ENCODE data around the gene DMWD. TPM values are rescaled to one million over a fixed set of nuclear protein-coding genes. Genes with fewer than 3 reads are reported as not detected.
A peak's percentile ranks its signal among the peaks of the same experiment; 100 is the strongest.

DMWD gene, protein sequence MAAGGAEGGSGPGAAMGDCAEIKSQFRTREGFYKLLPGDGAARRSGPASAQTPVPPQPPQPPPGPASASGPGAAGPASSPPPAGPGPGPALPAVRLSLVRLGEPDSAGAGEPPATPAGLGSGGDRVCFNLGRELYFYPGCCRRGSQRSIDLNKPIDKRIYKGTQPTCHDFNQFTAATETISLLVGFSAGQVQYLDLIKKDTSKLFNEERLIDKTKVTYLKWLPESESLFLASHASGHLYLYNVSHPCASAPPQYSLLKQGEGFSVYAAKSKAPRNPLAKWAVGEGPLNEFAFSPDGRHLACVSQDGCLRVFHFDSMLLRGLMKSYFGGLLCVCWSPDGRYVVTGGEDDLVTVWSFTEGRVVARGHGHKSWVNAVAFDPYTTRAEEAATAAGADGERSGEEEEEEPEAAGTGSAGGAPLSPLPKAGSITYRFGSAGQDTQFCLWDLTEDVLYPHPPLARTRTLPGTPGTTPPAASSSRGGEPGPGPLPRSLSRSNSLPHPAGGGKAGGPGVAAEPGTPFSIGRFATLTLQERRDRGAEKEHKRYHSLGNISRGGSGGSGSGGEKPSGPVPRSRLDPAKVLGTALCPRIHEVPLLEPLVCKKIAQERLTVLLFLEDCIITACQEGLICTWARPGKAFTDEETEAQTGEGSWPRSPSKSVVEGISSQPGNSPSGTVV
- 10 to 100 TPM; 29.1 to 43.6 TPM for total RNA-seq

DNA sequence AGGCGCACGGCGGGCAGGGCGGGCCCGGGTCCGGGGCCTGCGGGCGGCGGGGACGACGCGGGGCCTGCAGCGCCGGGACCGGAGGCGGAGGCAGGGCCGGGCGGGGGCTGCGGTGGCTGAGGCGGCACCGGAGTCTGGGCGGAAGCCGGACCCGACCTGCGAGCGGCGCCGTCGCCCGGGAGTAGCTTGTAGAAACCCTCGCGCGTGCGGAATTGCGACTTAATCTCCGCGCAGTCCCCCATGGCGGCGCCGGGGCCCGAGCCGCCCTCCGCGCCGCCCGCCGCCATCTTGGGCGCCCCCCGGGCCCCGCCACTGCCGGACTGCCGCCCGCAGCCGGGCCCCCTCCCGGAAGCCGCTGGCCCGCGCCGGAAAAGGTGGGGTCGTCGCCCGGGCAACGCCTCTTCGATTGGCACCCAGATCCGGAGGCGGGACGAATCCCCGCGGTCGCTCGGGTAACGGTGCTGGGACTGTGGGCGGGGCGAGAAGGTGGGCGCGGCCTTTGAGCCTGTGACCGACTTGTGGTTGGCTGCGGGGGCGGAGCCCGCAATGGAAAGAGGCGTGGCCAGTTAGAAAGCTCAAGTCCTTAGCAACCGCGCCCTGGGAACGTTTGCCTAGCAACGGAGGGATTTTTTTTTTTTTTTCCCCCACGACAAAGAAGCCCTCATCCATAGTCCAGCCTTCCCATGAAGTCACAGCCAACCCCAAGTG is at the start of gene DMWD:
Gene DMWD (minus strand): TSS at position 376 of the 708 bp plus-strand sequence. CDS start 89 bp downstream, at position 287.
- intact Hi-C loops (cut with DNase I) = no loop called here

DNA sequence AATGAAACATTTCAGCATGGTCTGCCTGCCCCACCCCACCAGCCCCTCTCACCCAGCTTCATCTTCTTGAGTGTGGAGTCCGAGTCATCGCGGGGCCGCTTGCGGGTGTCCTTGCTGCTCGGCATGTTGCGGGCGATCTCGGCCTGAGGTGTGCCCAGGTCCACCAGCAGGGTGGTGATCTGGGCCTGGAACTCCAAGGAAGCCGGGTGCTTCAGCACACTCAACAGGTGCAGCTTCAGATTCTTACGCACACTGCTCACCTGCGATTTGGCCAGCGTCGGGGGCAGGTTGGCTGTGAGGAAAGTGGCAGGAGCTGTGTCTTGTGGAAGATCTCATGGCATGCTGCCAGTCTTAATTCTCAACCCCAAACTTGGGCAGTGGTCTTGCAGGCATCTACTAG is 49.6 kb upstream of the DMWD start:
- Histone ChIP-seq H3K27ac (no peak overlapping the region), H3K9me3 (no peaks in the 10 kb centered on the region), H3K27me3 (no peaks in the 10 kb centered on the region), H3K4me1 (no peaks in the 10 kb centered on the region), H3K9ac (ENCODE audit: low read depth in 2 of 2, low read length in 2 of 2) (no peak overlapping the region), H3K4me3 (no peak overlapping the region), H3K36me3 (peaks cover 9% of the 10 kb centered on the region)
- intact Hi-C loops (cut with DNase I) = no loop called here
- no peak for DNase-seq
- TF ChIP-seq, protein P1, sequence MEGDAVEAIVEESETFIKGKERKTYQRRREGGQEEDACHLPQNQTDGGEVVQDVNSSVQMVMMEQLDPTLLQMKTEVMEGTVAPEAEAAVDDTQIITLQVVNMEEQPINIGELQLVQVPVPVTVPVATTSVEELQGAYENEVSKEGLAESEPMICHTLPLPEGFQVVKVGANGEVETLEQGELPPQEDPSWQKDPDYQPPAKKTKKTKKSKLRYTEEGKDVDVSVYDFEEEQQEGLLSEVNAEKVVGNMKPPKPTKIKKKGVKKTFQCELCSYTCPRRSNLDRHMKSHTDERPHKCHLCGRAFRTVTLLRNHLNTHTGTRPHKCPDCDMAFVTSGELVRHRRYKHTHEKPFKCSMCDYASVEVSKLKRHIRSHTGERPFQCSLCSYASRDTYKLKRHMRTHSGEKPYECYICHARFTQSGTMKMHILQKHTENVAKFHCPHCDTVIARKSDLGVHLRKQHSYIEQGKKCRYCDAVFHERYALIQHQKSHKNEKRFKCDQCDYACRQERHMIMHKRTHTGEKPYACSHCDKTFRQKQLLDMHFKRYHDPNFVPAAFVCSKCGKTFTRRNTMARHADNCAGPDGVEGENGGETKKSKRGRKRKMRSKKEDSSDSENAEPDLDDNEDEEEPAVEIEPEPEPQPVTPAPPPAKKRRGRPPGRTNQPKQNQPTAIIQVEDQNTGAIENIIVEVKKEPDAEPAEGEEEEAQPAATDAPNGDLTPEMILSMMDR (IDR thresholded peaks at IDR 0.05) = no peak

More for the DNA sequence above, at the start of gene DMWD:
- H3K4me3 ChIP-seq = peak within 1 kb of the TSS; percentile 55
- H3K36me3 ChIP-seq = no peaks in the 10 kb centered on the region
- DNase-seq = peak; percentile 100
- no peak within 1 kb of the TSS for H3K27ac ChIP-seq
- H3K4me1 ChIP-seq = peaks cover 11% of the 10 kb centered on the region
- H3K27me3 ChIP-seq = peaks cover 4% of the 10 kb centered on the region
- TF ChIP-seq, protein P1 (IDR thresholded peaks at IDR 0.05) = no peak
- no peaks in the 10 kb centered on the region for H3K9me3 ChIP-seq
- H3K9ac ChIP-seq (ENCODE audit: low read depth in 2 of 2, low read length in 2 of 2) = peak within 1 kb of the TSS; percentile 84 to 86

DNA sequence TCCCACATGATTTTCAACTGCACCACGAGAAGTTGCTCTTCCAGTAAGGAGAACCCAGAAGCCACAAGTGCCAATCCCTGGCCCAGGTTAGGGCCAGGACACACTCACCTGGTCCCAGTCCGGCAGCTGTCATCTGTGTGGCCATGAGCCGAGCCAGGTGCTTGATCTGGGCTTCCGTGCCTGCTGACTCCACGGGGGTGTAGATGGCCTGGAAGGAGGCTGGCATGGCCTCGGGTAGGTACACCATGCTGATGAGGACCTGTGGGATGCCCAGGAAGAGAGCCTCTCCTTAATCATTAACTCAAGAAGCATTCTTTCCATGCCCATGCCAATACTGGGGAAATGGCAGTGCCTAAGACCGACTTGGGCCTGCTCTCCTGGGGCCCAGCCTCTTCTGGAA is 42.3 kb upstream of the DMWD start:
- Histone ChIP-seq H3K27ac (no peak overlapping the region), H3K4me1 (no peaks in the 10 kb centered on the region), H3K36me3 (peaks cover 33% of the 10 kb centered on the region), H3K9me3 (no peaks in the 10 kb centered on the region), H3K9ac (ENCODE audit: low read depth in 2 of 2, low read length in 2 of 2) (no peak overlapping the region), H3K27me3 (no peaks in the 10 kb centered on the region), H3K4me3 (no peak overlapping the region)
- TF ChIP-seq, protein P1 (IDR thresholded peaks at IDR 0.05) = no peak
- intact Hi-C loops (cut with DNase I) = no loop called here
- DNase-seq = no peak

DNA sequence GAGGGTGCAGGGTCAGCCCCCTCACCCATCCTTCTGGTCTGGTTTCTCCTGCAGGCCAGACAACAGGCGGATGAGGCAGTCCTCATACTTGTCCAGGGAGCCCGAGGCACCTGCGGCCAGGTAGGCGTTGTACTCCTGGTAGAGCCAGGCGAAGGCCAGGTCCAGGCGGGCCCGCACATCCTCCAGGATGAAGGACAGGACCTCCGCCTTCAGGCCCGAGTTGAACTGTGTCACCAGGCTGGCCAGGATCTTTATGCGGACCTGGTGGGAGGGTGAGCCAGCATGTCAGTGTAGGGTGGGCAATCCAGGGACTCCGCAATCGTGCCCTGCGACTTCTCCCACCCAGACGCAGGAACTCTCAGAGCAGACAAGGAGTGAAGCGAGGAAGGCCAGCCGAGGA is 36.3 kb upstream of the DMWD start:
- H3K9me3 ChIP-seq = no peaks in the 10 kb centered on the region
- no peak overlapping the region for H3K9ac ChIP-seq (ENCODE audit: low read depth in 2 of 2, low read length in 2 of 2)
- H3K4me1 ChIP-seq = peaks cover 4% of the 10 kb centered on the region
- peaks cover 28% of the 10 kb centered on the region for H3K36me3 ChIP-seq
- H3K27me3 ChIP-seq = no peaks in the 10 kb centered on the region
- intact Hi-C loops (cut with DNase I) = no loop called here
- H3K27ac ChIP-seq = no peak overlapping the region
- TF ChIP-seq, protein P1 (IDR thresholded peaks at IDR 0.05) = no peak
- H3K4me3 ChIP-seq = no peak overlapping the region
- no peak for DNase-seq

DNA sequence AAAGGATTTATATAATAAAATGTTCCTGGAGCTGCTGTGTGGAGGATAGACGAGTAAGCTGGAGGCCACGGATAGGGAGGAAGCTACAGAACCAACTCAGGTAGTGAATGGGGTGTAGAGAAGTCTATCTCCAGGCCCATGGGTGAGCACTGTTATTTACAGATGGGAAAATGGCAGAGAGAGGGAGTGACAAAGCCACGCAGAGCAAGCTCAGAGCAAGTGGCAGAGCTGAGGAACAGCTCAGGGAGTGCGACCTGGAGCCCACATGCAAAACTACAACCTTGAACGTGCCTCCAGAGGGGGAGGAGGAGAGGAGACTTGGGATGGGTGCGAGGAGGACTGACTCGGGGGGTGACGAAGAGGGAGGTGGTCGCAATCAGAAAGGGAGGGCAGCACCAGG is 35.9 kb upstream of the DMWD start:
- H3K9ac ChIP-seq (ENCODE audit: low read depth in 2 of 2, low read length in 2 of 2) = no peak overlapping the region
- intact Hi-C loops (cut with DNase I) = no loop called here

More for the DNA sequence above, 35.9 kb upstream of the DMWD start:
- DNase-seq = no peak
- Histone ChIP-seq H3K9me3 (no peaks in the 10 kb centered on the region), H3K4me3 (no peak overlapping the region), H3K36me3 (peaks cover 26% of the 10 kb centered on the region), H3K27ac (no peak overlapping the region), H3K4me1 (peaks cover 4% of the 10 kb centered on the region), H3K27me3 (no peaks in the 10 kb centered on the region)
- TF ChIP-seq, protein P1 (IDR thresholded peaks at IDR 0.05) = no peak

All from colonic mucosa (tissue), 4 donors.